GM19240 (cell line): Measurements from ENCODE around the gene TNFSF4.
"Not testable (repeated sequence)": the region's sequence is repeated elsewhere in the genome, so short reads cannot be mapped to it uniquely, and the experiment has no call there.

Experiments used
- DNase-seq: peaks from one replicate; pipeline ENCODE4 v3.0.0; 2011; ENCODE audit warnings: low spot score; ENCODE audit not compliant: insufficient read length

TNFSF4 gene

DNA sequence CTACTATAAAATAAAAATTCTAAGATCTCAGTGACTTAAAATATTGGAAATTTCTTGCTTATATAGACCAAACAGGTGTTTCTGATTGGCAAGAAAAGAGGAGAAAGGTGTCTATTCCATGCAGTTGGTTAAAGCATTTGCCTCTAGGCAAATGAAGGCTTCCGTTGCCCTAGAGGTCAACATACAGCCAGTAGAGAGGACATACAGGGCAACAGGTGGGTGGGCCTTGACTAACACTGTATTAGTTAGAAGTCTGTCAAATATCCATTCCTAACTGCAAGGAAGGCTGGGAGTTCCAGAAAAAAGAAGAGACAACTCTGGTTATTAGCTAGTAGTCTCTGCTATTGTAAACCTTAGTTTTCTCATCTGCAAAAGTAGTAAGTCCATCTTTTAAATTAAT lies 43.0 kb downstream of the TNFSF4 start:
- DNase-seq: no peak

DNA sequence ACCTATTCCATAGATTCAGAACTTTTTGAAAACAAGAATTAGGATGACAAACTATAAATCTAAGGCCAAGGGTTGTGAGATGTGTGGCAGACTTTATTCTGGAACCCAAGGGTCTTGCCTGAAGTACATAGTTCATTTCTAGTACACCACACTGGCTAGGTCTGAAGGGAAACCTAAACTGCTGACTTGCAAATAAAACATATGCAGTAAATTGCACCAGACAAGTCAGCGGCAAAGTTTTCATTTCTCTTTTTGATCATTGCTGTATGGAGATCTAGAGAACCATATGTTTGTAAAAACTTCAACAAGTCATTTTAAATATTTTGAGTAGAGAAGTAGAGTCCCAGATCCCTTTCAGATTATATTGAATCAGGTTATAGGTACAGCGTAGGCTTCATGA lies 43.9 kb downstream of the TNFSF4 start:
- DNase-seq: no peak

DNA sequence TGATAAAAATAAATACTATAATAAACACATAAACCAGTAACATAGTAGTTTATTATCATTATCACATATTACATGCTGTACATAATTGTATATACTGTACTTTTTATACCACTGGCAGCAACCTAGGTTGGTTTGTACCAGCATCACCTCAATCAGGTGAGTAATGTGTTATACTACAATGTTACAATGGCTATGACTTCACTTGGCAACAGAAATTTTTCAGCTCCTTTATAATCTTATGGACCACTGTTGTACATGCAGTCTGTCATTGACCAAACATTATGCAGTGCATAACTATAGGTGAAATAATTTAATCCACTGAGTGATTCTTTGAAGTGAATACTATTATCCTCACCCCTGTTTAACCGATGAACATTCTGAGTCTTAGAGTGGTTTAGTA lies 44.5 kb downstream of the TNFSF4 start:
- DNase-seq: no peak

DNA sequence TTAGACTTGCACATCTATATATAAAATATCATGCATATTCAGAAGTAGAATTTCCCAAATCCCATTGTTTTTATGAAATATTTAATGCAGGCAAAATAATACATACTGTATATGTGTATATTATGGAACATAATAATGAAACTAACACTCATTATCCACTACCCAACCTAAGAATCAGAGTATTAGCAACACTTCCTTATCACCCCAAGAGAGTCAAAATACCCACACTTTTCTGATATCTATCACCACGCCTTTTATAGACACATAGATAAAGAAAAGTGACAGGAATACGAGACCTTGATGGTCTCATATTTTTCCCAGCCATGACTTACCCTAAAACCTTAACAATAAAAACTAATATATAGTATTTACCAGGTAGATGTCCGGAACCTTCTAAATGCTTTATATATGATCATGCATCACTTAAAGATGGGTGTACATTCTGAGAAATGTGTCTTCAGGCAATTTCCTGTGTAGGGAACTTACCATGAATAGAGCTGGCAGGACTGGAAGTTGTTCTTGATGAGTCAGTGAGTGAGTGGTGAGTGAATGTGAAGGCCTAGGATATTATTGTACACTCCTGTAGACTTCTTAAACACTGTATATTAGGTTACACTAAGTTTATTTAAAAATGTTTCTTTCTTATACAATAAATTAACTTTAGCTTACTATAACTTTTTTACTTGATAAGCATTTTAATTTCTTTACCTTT lies 45.5 kb downstream of the TNFSF4 start:
- no peak for DNase-seq

DNA sequence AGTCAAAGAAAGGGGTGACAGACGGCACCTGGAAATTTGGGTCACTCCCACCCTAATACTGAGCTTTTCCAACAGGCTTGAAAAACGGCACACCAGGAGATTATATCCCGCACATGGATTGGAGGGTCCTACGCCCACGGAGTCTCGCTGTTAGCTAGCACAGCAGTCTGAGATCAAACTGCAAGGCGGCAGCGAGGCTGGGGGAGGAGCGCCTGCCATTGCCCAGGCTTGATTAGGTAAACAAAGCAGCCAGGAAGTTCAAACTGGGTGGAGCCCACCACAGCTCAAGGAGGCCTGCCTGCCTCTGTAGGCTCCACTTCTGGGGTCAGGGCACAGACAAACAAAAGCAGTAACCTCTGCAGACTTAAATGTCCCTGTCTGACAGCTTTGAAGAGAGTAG lies 53.2 kb downstream of the TNFSF4 start:
- not testable (repeated sequence) for DNase-seq

DNA sequence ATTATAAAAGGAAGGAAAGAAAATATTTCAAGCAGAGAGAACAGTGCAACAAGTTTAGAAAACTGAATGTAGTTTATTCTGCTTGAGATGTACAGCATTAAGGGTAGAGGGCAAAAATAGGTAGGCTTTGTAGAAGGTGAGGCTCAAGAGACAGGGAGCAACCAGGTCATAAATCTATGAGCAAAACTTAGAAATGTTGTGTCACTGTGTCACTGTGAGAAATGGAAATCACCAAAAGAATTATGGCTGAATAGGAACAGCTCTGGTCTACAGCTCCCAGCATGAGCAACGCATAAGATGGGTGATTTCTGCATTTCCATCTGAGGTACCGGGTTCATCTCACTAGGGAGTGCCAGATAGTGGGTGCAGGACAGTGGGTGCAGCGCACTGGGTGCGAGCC lies 53.6 kb downstream of the TNFSF4 start:
- DNase-seq: no peak

DNA sequence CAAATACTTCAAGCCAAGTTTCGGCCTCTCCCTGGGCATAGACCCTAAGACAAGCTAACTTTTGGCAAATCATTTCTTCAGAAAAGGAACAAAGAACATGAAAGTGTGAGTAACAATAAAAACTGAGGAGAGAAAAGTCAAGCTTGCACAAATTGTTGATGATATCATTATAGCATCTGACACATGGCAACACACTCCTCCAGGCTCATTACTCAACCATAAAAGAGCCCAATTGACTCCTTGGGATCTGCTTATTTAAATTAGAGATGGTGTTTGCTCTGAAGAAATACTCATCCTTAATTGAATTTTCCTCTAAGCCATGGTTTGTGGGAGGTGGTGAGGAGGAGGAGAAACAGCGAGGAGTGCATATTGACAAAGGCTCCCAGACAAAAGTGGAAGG lies 54.5 kb downstream of the TNFSF4 start:
- DNase-seq: no peak

DNA sequence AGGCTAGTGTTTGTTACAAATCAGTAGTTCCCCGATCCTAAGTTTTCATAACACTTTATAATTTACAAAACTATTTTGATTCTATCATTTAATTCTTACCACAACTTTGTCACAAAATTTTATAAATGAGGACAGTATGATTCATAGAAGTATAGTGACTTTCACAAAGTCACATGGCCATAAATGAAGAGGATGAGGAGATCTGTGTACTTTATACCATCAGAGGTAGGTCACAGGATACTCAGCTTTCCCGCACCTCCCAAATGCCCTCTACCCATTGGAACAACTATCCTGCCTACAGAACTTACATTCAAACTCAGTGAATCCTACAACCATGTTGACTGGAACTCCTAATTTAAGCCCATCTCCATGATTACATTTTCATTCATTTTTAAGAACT lies 56.3 kb downstream of the TNFSF4 start:
- DNase-seq: no peak

DNA sequence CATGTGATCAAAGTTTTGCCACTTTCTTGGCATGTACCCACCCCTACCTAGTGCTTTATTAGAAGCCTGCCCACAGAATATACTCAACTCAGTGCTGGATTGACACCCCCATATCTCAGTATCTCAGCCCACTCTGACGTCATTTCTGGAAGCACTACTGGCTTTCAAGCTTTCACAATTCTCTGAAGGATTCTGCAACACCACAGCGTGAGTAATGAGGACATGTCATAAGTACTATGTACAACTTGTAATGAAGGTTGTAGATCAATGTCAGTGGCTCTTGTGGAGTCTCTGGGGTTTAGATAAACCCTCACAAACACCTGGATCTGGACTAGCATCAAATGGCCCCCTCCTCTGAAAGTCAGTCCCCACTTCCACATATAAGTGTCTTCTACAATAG lies 57.2 kb downstream of the TNFSF4 start:
- DNase-seq: no peak

DNA sequence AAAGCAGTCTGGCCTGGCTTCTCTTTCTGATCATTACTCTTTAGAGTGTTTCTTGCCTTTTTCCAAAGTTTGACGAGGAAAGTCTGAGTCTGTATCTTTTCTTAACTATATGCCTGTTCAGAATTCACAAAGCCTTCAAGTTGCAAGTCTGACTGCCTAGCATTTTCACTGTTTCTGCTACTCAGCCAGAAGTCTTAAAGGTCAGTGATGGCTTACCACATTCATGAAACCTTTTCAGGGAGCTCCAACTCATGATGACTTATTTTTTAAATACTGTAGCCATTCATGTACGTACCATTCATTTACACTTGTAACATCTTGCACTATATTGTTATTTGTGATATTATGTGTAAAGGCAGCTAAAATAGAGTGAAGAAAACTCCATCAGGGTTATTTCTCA lies 58.2 kb downstream of the TNFSF4 start:
- DNase-seq: no peak

DNA sequence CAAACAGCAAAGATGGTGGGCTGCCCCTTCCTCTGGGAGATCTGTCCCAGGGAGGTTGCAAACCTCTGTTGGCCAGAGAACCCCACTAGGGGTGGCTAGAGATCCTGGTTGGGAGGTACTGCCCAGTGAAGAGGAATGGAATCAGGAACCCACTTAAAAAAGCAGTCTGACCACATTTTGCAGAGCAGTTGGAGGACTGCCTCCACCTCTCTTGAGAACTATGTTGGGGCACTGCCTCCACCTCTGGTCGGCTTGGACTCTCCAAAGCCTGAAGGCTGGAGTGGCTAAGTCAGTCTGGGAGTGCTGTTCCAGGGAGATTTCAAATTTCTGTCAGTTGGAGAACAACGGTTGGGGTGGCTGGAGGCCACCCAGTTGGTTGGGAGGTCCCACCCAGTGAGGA lies 58.6 kb downstream of the TNFSF4 start:
- DNase-seq: no peak

DNA sequence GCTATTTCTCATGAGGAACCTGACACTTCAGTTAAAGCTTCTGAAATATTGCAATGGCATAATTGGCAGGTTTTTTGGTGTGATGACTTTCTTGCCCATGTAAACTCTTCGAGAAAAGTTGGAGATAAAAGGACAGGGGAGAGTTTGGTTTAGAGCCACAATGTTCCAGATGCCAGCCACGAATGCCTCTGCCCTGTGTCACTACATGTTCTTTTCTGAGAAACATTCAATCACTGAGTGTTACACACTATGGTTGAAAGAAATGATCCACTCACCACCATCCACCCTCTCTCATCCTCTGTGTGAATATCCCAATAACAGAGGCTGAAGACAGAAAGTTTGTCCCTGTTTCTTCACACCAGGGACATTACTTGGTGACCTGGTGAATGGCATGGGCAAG lies 66.4 kb downstream of the TNFSF4 start:
- no peak for DNase-seq

DNA sequence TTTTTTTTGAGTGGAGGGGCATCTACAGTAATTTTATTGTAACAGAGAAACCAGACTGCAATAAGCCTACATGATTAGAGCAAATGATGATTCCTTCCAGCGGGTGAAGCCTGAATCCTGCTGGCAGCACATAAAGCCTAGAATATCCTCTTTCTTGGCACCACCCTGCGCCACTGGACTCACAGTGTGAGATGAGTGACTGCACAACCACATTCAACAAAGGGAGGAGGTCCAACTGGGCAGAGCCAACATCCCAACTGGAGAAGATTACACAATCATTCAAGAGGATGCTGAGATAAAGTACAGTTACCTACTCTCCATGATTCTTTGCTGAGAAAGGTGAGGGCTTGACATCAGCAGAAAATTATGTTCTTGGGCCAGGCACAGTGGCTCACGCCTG lies 67.4 kb downstream of the TNFSF4 start:
- no peak for DNase-seq

DNA sequence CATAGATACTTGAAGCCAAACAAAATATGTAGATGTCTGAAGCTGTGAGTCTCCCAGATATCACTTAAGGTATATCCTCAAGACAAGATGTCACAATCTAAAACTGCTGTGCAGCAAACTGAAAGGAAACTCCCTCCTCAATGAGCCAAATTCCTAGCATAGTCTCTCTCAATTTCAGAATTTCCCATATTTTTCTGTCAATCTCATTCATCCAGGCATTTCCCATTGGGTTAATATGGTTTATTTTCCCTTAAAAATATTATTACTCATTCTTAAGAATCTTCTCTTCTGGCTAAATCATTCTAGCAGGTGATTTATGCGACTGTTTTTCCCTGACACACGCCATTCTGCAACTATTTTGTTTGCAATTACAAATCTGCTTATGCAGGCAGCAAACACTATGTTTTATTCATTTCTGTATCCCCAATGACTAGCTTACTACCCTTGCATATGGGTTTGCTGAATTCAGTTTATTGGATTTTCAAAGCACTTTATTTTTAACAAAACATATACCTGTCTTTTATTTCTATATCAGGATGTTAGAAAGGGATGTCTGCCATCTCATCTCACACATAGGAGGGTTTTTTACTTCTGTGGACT lies 69.9 kb downstream of the TNFSF4 start:
- no peak for DNase-seq

DNA sequence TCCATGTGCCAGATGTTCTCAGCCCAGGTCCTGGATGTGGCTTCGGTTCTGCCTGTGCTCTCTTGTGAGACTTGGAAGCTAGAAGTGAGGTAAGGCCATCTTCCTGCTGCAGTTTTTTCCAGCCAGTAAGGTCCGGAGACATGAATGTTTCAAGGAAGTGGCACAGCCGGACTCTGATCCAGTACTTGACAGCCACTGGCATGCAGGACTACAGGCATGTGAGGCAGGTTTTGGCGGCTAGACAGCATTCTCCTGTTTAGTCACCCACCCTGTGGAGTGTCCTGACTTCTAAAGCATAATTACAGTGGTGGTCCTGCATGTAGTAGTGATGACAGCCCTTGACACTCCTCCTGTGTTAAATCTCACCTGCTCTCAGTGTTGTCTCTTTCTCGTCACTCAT lies 72.3 kb downstream of the TNFSF4 start:
- DNase-seq: no peak

DNA sequence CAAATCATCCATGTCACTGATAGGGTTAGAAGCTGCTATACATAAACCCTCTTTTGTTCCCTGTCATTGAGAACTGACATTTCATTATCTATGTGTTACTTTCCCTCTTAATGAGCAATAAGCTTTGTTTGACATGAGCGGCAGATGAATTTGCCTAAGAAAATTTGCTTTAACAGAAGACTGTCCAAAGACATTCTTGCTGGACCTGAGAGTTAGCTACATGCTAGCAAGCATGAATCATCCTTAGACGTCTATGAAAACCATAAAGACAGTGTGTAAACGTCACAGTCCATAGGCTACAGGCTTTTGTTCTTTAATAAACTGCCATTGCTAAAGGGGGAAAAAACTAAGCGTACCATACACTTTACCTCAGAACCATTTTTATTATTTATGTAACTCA lies 73.1 kb downstream of the TNFSF4 start:
- DNase-seq: no peak
